ENCODE data around the gene EPAS1.

DNA sequence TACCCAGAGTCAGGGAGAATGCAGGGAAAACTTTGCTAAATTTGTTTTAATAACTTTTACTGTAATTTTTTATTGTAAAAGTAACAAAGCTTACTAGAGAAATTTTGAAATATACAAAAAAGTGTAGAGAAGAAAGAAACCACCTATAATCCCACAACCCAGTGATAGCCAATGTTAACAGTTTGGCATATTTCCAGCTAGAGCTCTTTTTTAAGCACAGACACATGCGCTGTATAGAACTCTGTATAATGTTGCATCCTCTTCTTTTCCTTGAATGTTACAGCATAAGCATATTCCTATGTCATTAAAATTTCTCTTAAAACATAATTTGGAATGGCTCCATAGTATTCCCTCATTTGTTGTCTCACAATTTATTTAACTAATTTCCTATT is 37.4 kb upstream of the EPAS1 start:
- TF ChIP-seq, protein P1, sequence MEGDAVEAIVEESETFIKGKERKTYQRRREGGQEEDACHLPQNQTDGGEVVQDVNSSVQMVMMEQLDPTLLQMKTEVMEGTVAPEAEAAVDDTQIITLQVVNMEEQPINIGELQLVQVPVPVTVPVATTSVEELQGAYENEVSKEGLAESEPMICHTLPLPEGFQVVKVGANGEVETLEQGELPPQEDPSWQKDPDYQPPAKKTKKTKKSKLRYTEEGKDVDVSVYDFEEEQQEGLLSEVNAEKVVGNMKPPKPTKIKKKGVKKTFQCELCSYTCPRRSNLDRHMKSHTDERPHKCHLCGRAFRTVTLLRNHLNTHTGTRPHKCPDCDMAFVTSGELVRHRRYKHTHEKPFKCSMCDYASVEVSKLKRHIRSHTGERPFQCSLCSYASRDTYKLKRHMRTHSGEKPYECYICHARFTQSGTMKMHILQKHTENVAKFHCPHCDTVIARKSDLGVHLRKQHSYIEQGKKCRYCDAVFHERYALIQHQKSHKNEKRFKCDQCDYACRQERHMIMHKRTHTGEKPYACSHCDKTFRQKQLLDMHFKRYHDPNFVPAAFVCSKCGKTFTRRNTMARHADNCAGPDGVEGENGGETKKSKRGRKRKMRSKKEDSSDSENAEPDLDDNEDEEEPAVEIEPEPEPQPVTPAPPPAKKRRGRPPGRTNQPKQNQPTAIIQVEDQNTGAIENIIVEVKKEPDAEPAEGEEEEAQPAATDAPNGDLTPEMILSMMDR (IDR thresholded peaks at IDR 0.05), result no peak
- TF ChIP-seq POLR2A (IDR thresholded peaks at IDR 0.05), result no peak

Data from testis (tissue), 2 donors.